ENCODE measurements around the gene RHOF. TPM values are rescaled to one million over a fixed set of nuclear protein-coding genes. Genes with fewer than 3 reads are reported as not detected.

Gene RHOF
- total and polyA plus RNA-seq, 2 donors (not counting 1 experiment from before 2014, with no cell fraction given), result 90.3 to 129 TPM

GRCh38 chr12:121797937-121798786 is 4.7 kb upstream of the RHOF start:
- 64% methylated on average over 12 of the region's 19 CpGs for WGBS (ENCODE audit: insufficient coverage)
- peaks cover 51% of the 10 kb centered on the region for H3K79me2 ChIP-seq (ENCODE audit: control insufficient read depth, insufficient read depth, low read length)
- ChIA-PET POLR2A (interaction anchor here (0.6 to 2.5 kb wide), 4 partner anchors 9 to 216 kb away, joined by 3 to 19 read pairs (median 8); no protein-coding TSS in a partner anchor), CTCF (interaction anchor here (0.5 to 33.5 kb wide), 7 partner anchors 5 to 120 kb away, joined by 3 to 1947 read pairs (median 6); partner anchors contain the start of genes CFAP251, PSMD9, RHOF and SETD1B)
- no peak overlapping the region for H3K9ac ChIP-seq (ENCODE audit: low read length)
- TF ChIP-seq EZH2 (IDR thresholded peaks at IDR 0.05; ENCODE audit: borderline replicate concordance, insufficient read depth, low read depth, low read length, poor library complexity, severe bottlenecking) (no peak), CTCF (IDR thresholded peaks at IDR 0.05) (no peak)
- Mint-ChIP-seq H3K27ac (peak overlapping the region; percentile 93), H3K4me3 (peak overlapping the region; percentile 88), H3K27me3 (no peaks in the 10 kb centered on the region), H3K9me3 (ENCODE audit: insufficient read depth) (no peaks in the 10 kb centered on the region), H3K4me1 (peaks cover 46% of the 10 kb centered on the region)
- peak overlapping the region; percentile 94 for H3K4me2 ChIP-seq (replicated peaks; ENCODE audit: low read depth, low read length, poor library complexity, severe bottlenecking)
- H3K36me3 ChIP-seq (replicated peaks in 1 of 2; ENCODE audit: control extremely low read depth in 1 of 2, control insufficient read depth in 1 of 2, extremely low read depth in 1 of 2, insufficient read depth in 2 of 2, low read length in 1 of 2), result peaks cover 3 to 24% of the 10 kb centered on the region in 2 experiments
- H3K4me3 ChIP-seq (ENCODE audit: control extremely low read depth in 1 of 5, extremely low read depth in 1 of 5, insufficient read depth in 1 of 5, low read depth in 2 of 5, low read length in 4 of 5), result no peak overlapping the region
- ATAC-seq (ENCODE audit: low read depth) (no peak), DNase-seq (no peak)
- intact Hi-C loops (cut with micrococcal nuclease), result loop anchor here (10.0 kb wide), 1 partner anchor 227 kb away; the partner anchor contains the start of gene BCL7A
- H3K9me3 ChIP-seq (ENCODE audit: control extremely low read depth in 1 of 3, control insufficient read depth in 2 of 3, insufficient read depth in 1 of 3, low read length in 2 of 3), result no peaks in the 10 kb centered on the region
- H2AFZ ChIP-seq (ENCODE audit: insufficient read depth, low read depth, low read length, poor library complexity, severe bottlenecking), result no peak overlapping the region
- H4K20me1 ChIP-seq (ENCODE audit: control insufficient read depth, insufficient read depth, low read length, poor library complexity, severe bottlenecking), result peaks cover 34% of the 10 kb centered on the region
- H3K27ac ChIP-seq (ENCODE audit: low read length in 2 of 2), result peak overlapping the region in 1 of 2 donors; percentile 11
- H3K27me3 ChIP-seq (replicated peaks in 1 of 4; ENCODE audit: control extremely low read depth in 1 of 4, control insufficient read depth in 3 of 4, insufficient read depth in 4 of 4, low read length in 3 of 4), result no peaks in the 10 kb centered on the region
- peaks cover 19 to 47% of the 10 kb centered on the region in 2 donors for H3K4me1 ChIP-seq (ENCODE audit: control insufficient read depth in 2 of 2, insufficient read depth in 2 of 2, low read length in 2 of 2)
